ENCODE data around the gene UPF1. TPM values are rescaled to one million over a fixed set of nuclear protein-coding genes. Genes with fewer than 3 reads are reported as not detected.
A peak's percentile ranks its signal among the peaks of the same experiment; 100 is the strongest.

The UPF1 gene
- total RNA-seq, 2 experiments from 2014 or later: 74.4 to 74.6 TPM

- no peak for DNase-seq
These were observed 16.0 kb downstream of the UPF1 start for GRCh38 chr19:18847549-18848463.

GRCh38 chr19:18848878-18849661 lies 17.3 kb downstream of the UPF1 start:
- CTCF ChIA-PET: interaction anchor here (1.0 to 3.0 kb wide), 8 partner anchors 11 to 305 kb away, joined by 3 to 17 read pairs (median 3); partner anchors contain the start of gene UPF1
- peak overlapping the region; percentile 77 for H3K27ac Mint-ChIP-seq
- no peaks in the 10 kb centered on the region for H3K9me3 Mint-ChIP-seq
- H3K4me3 Mint-ChIP-seq: no peak overlapping the region
- POLR2A ChIA-PET: interaction anchor here (1.0 to 1.9 kb wide), 5 partner anchors 10 to 277 kb away, joined by 3 to 8 read pairs (median 4); partner anchors contain the start of genes COPE, DDX49, REX1BD and UBA52
- peaks cover 80% of the 10 kb centered on the region for H3K36me3 Mint-ChIP-seq (ENCODE audit: low read depth)
- DNase-seq: no peak
- H3K4me1 Mint-ChIP-seq: peaks cover 63% of the 10 kb centered on the region
- H3K27me3 Mint-ChIP-seq: no peaks in the 10 kb centered on the region

More at GRCh38 chr19:18847549-18848463, 16.0 kb downstream of the UPF1 start:
- Mint-ChIP-seq H3K4me1 (peaks cover 76% of the 10 kb centered on the region), H3K27ac (no peak overlapping the region), H3K36me3 (ENCODE audit: low read depth) (peaks cover 73% of the 10 kb centered on the region), H3K4me3 (no peak overlapping the region), H3K27me3 (no peaks in the 10 kb centered on the region), H3K9me3 (no peaks in the 10 kb centered on the region)
- POLR2A ChIA-PET: interaction anchor here (0.8 to 1.9 kb wide), 7 partner anchors 14 to 327 kb away, joined by 3 to 8 read pairs (median 4); partner anchors contain the start of genes COPE, DDX49, FKBP8 and UBA52
- CTCF ChIA-PET: interaction anchor here (0.6 to 3.0 kb wide), 32 partner anchors 8 to 396 kb away, joined by 3 to 19 read pairs (median 4); partner anchors contain the start of genes COPE, DDX49, ELL and REX1BD

GRCh38 chr19:18849838-18850400 lies 18.2 kb downstream of the UPF1 start:
- Mint-ChIP-seq H3K27me3 (no peaks in the 10 kb centered on the region), H3K4me1 (peaks cover 58% of the 10 kb centered on the region), H3K27ac (peak overlapping the region; percentile 77), H3K4me3 (no peak overlapping the region), H3K9me3 (no peaks in the 10 kb centered on the region), H3K36me3 (ENCODE audit: low read depth) (peaks cover 81% of the 10 kb centered on the region)
- ChIA-PET CTCF (interaction anchor here (0.5 to 1.3 kb wide), 4 partner anchors 16 to 329 kb away, joined by 3 read pairs; partner anchors contain the start of gene UPF1), POLR2A (interaction anchor here (0.6 to 2.5 kb wide), 6 partner anchors 9 to 278 kb away, joined by 3 to 13 read pairs (median 3); partner anchors contain the start of genes UBA52 and UPF1)
- DNase-seq: no peak

DNA sequence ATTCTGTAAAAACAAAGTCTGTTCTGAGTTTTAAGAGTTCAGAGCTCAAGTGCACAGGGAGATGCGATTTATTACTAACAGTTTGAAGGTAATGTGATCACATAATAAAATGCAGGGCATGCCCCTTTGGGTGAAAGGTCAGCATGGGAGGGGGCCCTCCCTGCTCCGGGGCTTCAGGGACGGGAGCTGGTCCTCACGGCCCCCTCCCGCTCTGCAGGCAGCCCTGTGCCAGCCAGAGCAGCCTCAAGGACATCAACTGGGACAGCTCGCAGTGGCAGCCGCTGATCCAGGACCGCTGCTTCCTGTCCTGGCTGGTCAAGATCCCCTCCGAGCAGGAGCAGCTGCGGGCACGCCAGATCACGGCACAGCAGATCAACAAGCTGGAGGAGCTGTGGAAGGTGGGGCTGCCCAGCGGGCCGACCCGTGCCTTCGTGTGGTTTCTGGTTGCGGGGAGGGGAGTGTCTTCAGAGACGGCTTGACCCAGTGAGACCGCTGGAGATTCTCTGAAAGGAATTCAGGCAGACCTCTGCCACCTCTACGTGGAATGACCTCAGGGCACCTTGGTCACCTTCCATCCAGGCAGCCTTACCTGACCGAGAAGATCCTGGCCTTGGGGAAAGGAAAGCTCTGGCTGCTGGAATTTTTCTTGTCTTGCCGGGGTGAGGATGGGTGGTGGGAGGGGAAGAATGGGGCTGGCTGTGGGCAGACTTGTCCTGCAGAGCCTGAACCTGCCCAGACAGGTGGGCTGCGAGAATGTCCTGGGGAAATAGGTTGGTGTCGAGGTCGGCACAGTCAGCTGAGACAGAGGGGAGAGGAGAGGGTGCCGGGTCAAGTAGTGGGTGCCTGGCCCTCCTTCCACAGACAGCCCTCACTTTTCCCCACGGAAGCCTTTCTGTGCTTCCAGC lies 19.0 kb downstream of the UPF1 start:
- H3K4me1 Mint-ChIP-seq: peaks cover 51% of the 10 kb centered on the region
- H3K9me3 Mint-ChIP-seq: no peaks in the 10 kb centered on the region
- CTCF ChIA-PET: interaction anchor here (0.5 to 1.3 kb wide), 4 partner anchors 16 to 330 kb away, joined by 3 read pairs; partner anchors contain the start of gene UPF1
- POLR2A ChIA-PET: interaction anchor here (0.6 to 2.5 kb wide), 4 partner anchors 9 to 19 kb away, joined by 3 to 13 read pairs (median 3); partner anchors contain the start of gene UPF1
- no peaks in the 10 kb centered on the region for H3K27me3 Mint-ChIP-seq
- H3K36me3 Mint-ChIP-seq (ENCODE audit: low read depth): peaks cover 83% of the 10 kb centered on the region
- no peak overlapping the region for H3K4me3 Mint-ChIP-seq
- no peak for DNase-seq
- H3K27ac Mint-ChIP-seq: peak overlapping the region; percentile 77

- CTCF ChIA-PET: no interaction called here
These were observed 20.0 kb downstream of the UPF1 start for GRCh38 chr19:18851673-18852325.

GRCh38 chr19:18852648-18853047 lies 20.9 kb downstream of the UPF1 start:
- CTCF ChIA-PET: no interaction called here
- Mint-ChIP-seq H3K27me3 (no peaks in the 10 kb centered on the region), H3K27ac (no peak overlapping the region), H3K4me1 (peaks cover 31% of the 10 kb centered on the region), H3K36me3 (ENCODE audit: low read depth) (peaks cover 87% of the 10 kb centered on the region), H3K9me3 (no peaks in the 10 kb centered on the region), H3K4me3 (no peak overlapping the region)
- POLR2A ChIA-PET: interaction anchor here (1.2 kb wide), 1 partner anchor 24 kb away, joined by 3 read pairs; no protein-coding TSS in a partner anchor
- no peak for DNase-seq

More at GRCh38 chr19:18851673-18852325, 20.0 kb downstream of the UPF1 start:
- DNase-seq: no peak
- Mint-ChIP-seq H3K36me3 (ENCODE audit: low read depth) (peaks cover 90% of the 10 kb centered on the region), H3K4me3 (no peak overlapping the region), H3K4me1 (peaks cover 40% of the 10 kb centered on the region), H3K9me3 (no peaks in the 10 kb centered on the region), H3K27ac (no peak overlapping the region), H3K27me3 (no peaks in the 10 kb centered on the region)
- POLR2A ChIA-PET: interaction anchor here (1.2 to 2.5 kb wide), 3 partner anchors 15 to 25 kb away, joined by 3 to 13 read pairs (median 3); partner anchors contain the start of gene UPF1

DNA sequence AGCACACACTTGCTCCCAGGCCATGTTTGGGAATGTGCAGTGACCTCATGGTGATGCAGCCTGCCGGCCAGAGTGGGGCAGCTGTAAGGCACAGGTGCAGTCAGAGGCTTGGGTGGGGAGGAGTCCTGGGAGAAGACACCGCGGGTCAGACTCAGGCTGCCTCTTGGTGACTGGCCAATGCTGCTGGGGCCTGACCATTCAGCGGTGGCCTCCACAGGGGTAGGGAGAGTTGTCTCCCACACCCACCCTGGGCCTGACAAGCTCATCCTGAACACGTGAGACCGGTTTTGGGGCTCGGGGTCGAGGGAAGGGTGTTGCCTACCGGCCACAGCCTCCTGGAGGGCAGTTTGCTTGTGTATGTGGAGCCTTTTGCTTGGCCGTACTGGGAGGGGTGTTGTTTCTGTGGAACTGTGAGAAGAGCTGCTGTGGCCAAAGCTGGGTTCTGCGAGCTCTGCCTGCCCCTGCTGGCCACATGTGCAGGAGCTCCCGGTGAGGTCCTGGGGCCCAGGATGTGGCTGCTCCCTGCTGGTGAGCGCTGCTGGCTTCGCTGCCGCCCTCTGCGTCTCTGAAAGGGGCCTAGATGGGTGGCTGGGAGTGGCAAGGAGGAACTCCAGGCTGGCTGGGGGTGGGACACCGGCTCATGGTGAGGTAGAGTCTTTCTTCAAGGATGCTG lies 22.1 kb downstream of the UPF1 start:
- Mint-ChIP-seq H3K4me3 (no peak overlapping the region), H3K27ac (no peak overlapping the region), H3K9me3 (no peaks in the 10 kb centered on the region), H3K36me3 (ENCODE audit: low read depth) (peaks cover 84% of the 10 kb centered on the region), H3K27me3 (no peaks in the 10 kb centered on the region), H3K4me1 (peaks cover 19% of the 10 kb centered on the region)
- ChIA-PET POLR2A (interaction anchor here (1.3 kb wide), 1 partner anchor 10 kb away, joined by 3 read pairs; no protein-coding TSS in a partner anchor), CTCF (interaction anchor here (0.6 kb wide), 1 partner anchor 375 kb away, joined by 5 read pairs; no protein-coding TSS in a partner anchor)
- DNase-seq: no peak

DNA sequence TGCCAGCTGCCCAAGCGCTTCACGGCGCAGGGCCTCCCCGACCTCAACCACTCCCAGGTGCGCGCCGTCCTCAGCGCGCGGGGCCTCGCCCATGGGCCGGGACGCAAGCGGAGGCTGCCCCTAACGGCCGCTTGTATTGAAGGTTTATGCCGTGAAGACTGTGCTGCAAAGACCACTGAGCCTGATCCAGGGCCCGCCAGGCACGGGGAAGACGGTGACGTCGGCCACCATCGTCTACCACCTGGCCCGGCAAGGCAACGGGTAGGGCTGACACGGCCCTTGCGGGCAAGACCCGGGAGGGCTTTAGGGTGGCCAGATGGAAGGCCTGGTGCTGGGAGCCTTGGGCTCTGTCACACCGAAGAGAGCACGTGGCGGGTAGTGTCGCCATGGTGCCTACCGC lies 23.2 kb downstream of the UPF1 start:
- ChIA-PET POLR2A (interaction anchor here (1.0 to 1.3 kb wide), 2 partner anchors 9 to 266 kb away, joined by 3 read pairs; no protein-coding TSS in a partner anchor), CTCF (interaction anchor here (2.0 kb wide), 1 partner anchor 8 kb away, joined by 11 read pairs; no protein-coding TSS in a partner anchor)
- Mint-ChIP-seq H3K9me3 (no peaks in the 10 kb centered on the region), H3K27ac (no peak overlapping the region), H3K4me3 (no peak overlapping the region), H3K36me3 (ENCODE audit: low read depth) (peaks cover 76% of the 10 kb centered on the region), H3K27me3 (no peaks in the 10 kb centered on the region), H3K4me1 (peaks cover 8% of the 10 kb centered on the region)
- DNase-seq: no peak

DNA sequence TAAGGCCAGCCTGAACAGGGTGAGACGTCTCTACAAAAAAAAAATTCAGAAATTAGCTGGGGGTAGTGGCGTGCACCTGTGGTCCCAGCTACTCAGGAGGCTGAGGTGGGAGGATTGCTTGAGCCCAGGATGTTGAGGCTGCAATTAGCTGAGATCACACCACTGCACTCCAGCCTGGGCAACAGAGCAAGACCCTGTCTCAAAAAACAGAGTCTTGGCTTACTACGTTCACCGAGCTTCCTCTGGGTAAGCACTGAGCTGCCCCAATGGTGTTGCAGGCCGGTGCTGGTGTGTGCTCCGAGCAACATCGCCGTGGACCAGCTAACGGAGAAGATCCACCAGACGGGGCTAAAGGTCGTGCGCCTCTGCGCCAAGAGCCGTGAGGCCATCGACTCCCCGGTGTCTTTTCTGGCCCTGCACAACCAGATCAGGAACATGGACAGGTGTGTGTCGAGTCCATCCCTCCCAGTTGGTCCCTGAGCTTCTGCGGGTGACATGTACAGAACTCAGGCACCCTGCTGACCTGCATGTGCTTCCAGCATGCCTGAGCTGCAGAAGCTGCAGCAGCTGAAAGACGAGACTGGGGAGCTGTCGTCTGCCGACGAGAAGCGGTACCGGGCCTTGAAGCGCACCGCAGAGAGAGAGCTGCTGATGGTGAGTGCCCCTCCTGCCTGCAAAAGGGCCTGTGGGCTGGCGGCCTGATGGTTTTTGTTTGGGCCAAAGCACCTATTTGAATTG lies 24.1 kb downstream of the UPF1 start:
- Mint-ChIP-seq H3K4me1 (peaks cover 3% of the 10 kb centered on the region), H3K36me3 (ENCODE audit: low read depth) (peaks cover 73% of the 10 kb centered on the region), H3K27ac (no peak overlapping the region), H3K4me3 (no peak overlapping the region), H3K27me3 (no peaks in the 10 kb centered on the region), H3K9me3 (no peaks in the 10 kb centered on the region)
- ChIA-PET POLR2A (interaction anchor here (0.8 to 1.8 kb wide), 4 partner anchors 8 to 266 kb away, joined by 3 to 5 read pairs (median 3); no protein-coding TSS in a partner anchor), CTCF (interaction anchor here (1.2 to 2.0 kb wide), 3 partner anchors 9 to 13 kb away, joined by 3 to 11 read pairs (median 6); no protein-coding TSS in a partner anchor)
- no peak for DNase-seq
